ENCODE data around the gene GALNTL6. TPM values are rescaled to one million over a fixed set of nuclear protein-coding genes. Genes with fewer than 3 reads are reported as not detected.

GALNTL6 gene
- total RNA-seq, 2 donors from 2014 or later = 0.08 TPM; not detected in 1

DNA sequence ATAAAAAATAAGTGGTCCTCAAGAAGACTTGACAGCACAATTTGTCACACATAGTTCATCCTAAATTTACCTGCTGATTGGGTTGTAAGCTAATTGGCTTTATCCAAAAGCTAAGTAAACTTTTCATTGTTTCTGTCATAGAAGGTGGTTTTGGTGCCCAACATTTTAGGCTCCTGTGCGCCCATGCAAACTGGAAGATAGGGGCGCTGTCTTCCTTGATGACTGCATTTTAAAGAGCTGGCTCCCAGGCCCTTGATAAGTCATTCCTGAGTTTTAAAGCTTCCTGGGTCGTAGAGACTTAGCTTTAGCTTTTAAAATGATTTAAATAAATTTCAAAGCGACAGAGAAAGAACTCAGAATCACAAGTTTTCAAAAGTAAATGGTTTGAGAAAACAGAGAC, 730.0 kb downstream of the GALNTL6 start:
- TF ChIP-seq, protein P1, sequence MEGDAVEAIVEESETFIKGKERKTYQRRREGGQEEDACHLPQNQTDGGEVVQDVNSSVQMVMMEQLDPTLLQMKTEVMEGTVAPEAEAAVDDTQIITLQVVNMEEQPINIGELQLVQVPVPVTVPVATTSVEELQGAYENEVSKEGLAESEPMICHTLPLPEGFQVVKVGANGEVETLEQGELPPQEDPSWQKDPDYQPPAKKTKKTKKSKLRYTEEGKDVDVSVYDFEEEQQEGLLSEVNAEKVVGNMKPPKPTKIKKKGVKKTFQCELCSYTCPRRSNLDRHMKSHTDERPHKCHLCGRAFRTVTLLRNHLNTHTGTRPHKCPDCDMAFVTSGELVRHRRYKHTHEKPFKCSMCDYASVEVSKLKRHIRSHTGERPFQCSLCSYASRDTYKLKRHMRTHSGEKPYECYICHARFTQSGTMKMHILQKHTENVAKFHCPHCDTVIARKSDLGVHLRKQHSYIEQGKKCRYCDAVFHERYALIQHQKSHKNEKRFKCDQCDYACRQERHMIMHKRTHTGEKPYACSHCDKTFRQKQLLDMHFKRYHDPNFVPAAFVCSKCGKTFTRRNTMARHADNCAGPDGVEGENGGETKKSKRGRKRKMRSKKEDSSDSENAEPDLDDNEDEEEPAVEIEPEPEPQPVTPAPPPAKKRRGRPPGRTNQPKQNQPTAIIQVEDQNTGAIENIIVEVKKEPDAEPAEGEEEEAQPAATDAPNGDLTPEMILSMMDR (IDR thresholded peaks at IDR 0.05) = no peak
- no peaks in the 10 kb centered on the region for H3K27me3 ChIP-seq
- H3K36me3 ChIP-seq = no peaks in the 10 kb centered on the region
- no peak overlapping the region for H3K4me3 ChIP-seq
- H3K27ac ChIP-seq = no peak overlapping the region
- DNase-seq (ENCODE audit: low spot score) = no peak
- H3K4me1 ChIP-seq = no peaks in the 10 kb centered on the region
- no peaks in the 10 kb centered on the region for H3K9me3 ChIP-seq

DNA sequence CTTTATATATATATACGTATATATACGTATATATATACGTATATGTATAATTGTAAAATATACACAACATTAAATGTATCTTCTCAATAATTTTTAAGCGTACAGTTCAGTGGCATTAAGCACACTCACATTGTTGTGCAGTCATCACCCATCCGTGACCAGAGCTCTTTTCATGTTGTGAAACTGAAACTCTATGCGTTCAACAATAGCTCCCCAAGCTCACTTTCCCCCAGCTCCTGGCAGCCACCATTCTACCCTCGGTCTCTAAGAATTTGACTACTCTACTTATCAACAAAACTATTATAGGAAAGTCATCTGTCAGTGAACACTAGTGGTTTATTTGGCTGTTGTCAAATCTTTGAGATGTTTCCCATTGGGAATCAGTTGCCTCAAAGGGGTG, 733.6 kb downstream of the GALNTL6 start:
- H3K27me3 ChIP-seq = no peaks in the 10 kb centered on the region
- no peaks in the 10 kb centered on the region for H3K9me3 ChIP-seq
- no peak overlapping the region for H3K4me3 ChIP-seq
- no peak overlapping the region for H3K27ac ChIP-seq
- H3K4me1 ChIP-seq = no peaks in the 10 kb centered on the region
- TF ChIP-seq, protein P1 (IDR thresholded peaks at IDR 0.05) = no peak
- no peak for DNase-seq (ENCODE audit: low spot score)
- no peaks in the 10 kb centered on the region for H3K36me3 ChIP-seq

DNA sequence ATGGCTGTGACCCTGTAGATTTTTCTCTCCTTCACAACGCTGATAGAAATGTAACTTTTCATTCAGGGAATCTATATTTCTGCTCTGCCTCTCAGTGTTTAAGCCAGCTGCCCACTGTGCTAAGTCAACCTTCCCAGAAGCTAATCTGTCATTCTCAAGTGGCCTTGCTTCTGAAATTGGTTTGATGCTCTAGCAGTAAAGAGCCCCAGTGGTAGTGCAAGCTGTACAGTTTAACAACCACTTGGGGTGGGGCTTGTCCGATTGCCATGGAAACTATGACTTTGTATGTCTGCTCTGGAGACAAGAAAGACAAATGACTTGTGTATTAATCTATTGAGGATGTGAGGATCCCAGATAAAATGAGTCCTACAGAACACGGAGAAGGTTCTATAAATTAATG, 734.5 kb downstream of the GALNTL6 start:
- DNase-seq (ENCODE audit: low spot score) = no peak
- no peaks in the 10 kb centered on the region for H3K4me1 ChIP-seq
- no peaks in the 10 kb centered on the region for H3K9me3 ChIP-seq
- H3K27me3 ChIP-seq = no peaks in the 10 kb centered on the region
- no peaks in the 10 kb centered on the region for H3K36me3 ChIP-seq
- TF ChIP-seq, protein P1 (IDR thresholded peaks at IDR 0.05) = no peak
- no peak overlapping the region for H3K4me3 ChIP-seq
- no peak overlapping the region for H3K27ac ChIP-seq

DNA sequence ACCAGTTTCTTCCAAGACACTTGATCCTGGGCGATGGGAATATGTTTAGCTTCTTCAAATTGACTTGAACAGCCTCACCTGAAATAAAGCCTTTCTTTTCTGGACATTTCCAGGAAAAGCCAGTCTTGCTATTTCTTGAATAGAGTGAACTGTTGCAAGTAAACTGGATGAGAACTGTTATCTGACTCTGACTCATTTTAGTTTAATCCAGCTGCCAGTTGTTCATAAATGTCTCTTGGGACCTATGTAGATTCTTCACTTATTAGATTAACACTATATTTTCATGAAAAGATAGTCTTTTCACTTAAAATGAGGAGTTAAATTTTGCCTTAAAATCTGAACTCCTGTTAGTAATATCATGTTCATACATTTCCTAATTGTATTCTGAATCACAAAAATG, 740.0 kb downstream of the GALNTL6 start:
- no peaks in the 10 kb centered on the region for H3K27me3 ChIP-seq
- H3K4me3 ChIP-seq = no peak overlapping the region
- TF ChIP-seq, protein P1 (IDR thresholded peaks at IDR 0.05) = no peak
- no peak overlapping the region for H3K27ac ChIP-seq
- no peak for DNase-seq (ENCODE audit: low spot score)
- no peaks in the 10 kb centered on the region for H3K4me1 ChIP-seq
- no peaks in the 10 kb centered on the region for H3K36me3 ChIP-seq
- H3K9me3 ChIP-seq = no peaks in the 10 kb centered on the region

DNA sequence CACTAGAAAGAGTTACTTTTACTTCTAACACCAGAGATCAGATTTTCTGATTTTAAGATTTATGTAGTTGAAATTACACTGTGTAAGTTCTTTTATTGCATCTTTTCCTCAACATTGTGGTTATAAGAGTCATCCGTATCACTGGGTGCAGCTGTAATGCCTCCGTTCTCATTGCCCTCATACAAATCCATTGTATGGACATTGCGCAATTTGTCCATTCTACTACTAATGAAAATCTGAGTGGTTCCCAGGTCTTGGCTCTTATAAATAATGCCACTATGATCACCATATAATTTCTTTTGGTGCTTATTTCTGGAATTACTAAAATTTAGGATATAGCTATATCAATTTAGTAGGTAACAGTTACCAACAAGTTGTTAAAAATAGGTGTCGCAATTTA, 741.4 kb downstream of the GALNTL6 start:
- Histone ChIP-seq H3K36me3 (no peaks in the 10 kb centered on the region), H3K27me3 (no peaks in the 10 kb centered on the region), H3K27ac (no peak overlapping the region), H3K4me3 (no peak overlapping the region), H3K9me3 (no peaks in the 10 kb centered on the region), H3K4me1 (no peaks in the 10 kb centered on the region)
- TF ChIP-seq, protein P1 (IDR thresholded peaks at IDR 0.05) = no peak
- DNase-seq (ENCODE audit: low spot score) = no peak

DNA sequence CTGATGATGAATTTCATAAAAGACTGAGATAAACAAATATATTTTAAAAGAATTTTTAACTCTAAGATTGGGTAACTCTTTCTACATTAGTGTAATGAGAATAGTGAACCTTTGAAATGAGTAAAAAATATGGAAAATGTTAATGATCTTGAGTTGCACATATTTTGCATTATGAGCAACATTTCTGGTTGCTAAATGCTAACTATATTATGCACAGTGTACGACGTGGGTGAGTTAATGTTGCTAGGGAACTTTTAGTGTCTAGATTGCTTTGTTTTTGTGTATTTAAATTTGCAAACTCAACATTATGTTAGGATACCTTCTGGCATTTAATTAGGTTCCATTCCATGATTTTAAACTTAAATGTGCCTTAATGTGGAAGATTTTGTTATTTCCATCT, 742.5 kb downstream of the GALNTL6 start:
- H3K27me3 ChIP-seq = no peaks in the 10 kb centered on the region
- H3K27ac ChIP-seq = no peak overlapping the region
- TF ChIP-seq, protein P1 (IDR thresholded peaks at IDR 0.05) = no peak
- no peaks in the 10 kb centered on the region for H3K9me3 ChIP-seq
- no peak for DNase-seq (ENCODE audit: low spot score)
- no peaks in the 10 kb centered on the region for H3K4me1 ChIP-seq
- H3K36me3 ChIP-seq = no peaks in the 10 kb centered on the region
- H3K4me3 ChIP-seq = no peak overlapping the region
